Fibroblast of upper back skin (primary cell): ENCODE data around the gene PGM2L1.
"Not testable (repeated sequence)": the region's sequence is repeated elsewhere in the genome, so short reads cannot be mapped to it uniquely, and the experiment has no call there.

Experiments used
- DNase-seq: peaks from one replicate; pipeline ENCODE4 v3.0.0-alpha.2; 2013

PGM2L1 gene

DNA sequence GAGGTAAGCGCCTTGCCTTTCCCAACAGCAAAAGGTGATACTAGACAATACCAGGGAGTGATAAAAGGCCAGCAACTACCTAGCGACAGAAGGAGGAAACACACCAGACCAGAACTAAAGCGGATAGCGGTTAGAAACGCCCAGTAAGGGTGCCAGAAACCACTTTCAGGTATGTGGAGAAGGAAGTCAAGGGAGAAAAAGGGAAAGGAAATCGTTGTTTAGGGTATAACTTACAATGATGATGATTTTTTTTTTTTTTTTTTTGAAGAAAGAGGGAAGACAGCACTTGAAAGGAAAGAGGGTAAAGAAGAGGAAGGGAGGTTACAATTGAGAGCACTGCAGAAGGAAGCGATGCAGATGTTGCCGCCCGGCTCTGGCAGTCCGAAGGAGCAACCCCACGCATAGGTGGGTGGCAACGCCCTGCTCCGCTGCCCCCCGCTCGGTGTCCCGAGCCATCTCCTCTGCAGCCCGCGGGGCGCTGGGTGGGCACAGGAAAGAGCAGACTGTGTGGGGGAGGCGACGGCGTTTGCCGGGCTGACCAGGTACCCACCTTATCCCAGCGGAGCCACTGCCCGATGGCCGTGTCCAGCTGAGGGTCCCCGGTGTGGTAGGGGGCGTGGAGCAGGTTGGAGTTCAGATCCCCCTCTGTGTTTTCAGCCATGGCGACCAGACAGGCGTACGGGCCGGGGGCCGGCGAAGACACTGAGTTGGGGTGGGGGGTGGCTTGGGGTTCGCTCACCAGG lies 561 bp downstream of the PGM2L1 start:
- DNase-seq: peak; percentile 22

DNA sequence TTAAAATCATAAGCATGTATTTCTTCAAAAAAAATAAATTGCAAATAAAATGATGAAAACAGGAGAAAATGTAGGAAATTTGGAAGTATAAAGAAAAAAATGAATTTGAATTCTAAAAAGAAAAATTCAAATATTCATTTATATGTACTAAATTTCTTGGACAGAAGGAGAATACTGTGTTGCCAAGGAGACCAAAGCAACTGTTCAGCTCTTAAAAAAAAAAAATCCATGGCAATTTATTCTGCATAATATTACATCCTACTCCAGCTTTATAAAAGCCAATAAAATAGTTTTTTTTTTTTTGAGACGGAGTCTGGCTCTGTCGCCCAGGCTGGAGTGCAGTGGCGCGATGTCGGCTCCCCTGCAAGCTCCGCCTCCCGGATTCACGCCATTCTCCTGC lies 6.0 kb downstream of the PGM2L1 start:
- DNase-seq: no peak

GRCh38 chr11:74391193-74391592 lies 7.0 kb downstream of the PGM2L1 start:
- no peak for DNase-seq

GRCh38 chr11:74390697-74391096 lies 7.5 kb downstream of the PGM2L1 start:
- no peak for DNase-seq

DNA sequence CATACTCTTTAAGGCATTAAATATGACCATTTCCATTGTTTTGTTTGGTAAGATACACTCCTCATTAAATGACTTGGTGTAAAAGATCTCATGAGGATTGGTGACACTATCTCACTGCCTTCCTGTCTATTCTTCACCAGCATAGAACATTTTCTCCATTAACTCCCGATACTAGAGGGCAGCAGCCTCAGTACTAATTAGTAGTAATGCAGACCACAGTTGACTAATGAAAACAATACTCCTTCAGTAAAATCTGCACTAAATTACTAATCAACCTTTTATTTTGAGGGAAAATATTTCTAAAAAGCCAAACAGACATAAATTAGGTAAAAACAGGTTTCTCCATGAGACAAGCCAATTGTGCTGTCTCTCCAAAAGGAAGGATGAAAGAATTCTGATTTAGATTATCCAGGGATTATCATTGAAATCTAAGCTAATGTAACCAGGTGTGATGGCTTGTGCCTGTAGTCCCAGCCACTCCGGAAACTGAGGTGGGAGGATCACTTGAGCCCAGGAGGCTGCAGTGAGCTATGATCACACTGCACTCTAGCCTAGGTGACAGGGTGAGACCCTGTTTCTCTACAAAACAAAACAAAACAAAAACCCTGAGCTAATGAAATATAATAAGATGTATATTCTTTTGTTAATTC lies 9.4 kb downstream of the PGM2L1 start:
- DNase-seq: peak; percentile 57

DNA sequence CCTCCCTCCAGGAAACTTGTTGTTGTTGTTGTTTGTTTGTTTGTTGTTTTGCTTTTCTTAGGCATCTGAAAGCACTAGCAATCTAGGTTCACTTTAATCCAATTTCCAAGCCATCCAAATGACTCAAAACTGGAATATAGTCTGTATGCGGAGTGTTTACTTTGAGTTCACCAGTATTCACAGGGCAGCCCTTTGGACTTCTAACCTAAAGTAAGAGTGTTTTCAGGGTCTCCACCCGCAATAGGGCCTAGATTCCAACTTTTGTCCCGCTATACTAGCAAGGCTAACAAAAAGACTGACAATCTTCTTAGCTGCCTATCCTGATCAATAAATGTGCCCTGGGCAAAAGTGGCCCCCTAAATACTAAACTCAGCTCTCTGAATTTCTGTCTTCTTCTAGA lies 13.6 kb downstream of the PGM2L1 start:
- DNase-seq: no peak

DNA sequence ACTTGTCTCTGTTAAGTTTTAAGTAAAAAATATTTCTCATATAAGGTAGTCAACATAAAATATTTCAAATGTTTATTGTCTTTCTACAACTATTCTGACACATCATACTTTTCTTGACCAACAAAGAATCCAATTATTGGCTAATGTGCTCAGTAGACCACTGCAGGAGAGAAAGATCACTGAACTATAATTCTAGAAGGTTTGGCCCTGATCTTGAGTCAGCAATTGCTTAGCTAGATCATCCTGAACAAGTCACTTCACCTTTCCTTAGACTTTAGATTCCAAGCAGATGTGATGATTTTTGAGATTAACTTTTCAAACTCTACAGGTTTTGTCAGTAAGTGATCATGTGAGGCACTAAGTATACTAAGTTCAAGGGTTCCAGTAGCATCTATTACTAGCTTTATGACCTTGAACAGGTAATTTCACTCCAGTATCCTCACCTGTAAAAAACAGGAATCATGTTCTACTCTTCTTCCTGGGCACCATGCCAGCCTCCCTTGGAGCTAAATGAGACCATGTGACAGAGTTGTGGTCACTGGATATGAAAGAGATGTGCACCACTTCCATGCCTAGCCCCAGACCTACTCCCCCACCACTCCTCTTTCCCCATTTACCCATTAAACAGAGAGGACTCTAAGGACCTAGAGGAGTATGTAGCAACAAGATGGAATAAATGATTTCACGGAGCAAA lies 17.3 kb downstream of the PGM2L1 start:
- DNase-seq: peak; percentile 11

GRCh38 chr11:74377689-74378088 lies 20.5 kb downstream of the PGM2L1 start:
- no peak for DNase-seq

GRCh38 chr11:74373382-74373781 lies 24.9 kb downstream of the PGM2L1 start:
- DNase-seq: peak; percentile 32

- DNase-seq: peak; percentile 23
These were observed 26.8 kb downstream of the PGM2L1 start for GRCh38 chr11:74371269-74372052.

DNA sequence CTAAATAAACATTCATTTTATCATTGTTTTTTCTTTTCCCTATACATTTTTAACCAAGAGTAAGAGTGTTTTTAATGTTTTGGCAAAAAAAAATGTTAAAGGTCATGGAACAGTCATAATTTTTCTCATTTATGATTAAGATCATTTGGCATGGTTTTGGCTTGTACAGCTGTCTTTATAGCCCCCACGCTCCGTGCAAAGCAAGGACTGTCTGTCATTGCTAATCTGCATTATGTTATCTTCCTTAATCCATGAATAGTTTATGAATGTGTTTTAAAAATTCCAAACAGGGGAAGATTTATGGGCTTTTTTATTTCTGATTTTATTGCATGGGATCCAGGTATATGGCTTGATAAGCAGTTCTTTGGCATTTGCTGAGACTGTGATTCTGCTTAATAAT lies 28.1 kb downstream of the PGM2L1 start:
- DNase-seq: peak; percentile 15

DNA sequence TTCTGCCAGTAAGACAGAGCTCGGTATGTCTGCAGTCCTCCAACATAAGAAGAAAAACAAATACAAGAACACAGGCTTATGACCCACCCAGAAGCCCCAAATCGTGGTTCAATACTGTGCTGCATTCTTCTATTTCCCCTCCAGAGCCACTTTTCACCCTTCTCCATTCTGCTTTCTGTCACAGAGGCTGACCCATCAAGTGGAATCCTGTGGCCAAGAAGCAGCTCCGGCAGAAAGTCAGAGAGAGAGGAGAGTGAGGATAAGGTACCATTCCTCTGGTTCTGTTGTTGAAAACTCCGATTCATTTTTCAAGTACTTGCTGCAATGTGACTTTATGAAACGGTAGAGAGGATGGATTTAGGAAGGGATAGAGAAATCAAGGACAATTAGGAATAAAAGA lies 30.4 kb downstream of the PGM2L1 start:
- no peak for DNase-seq

- DNase-seq: peak; percentile 92
These were observed 31.7 kb downstream of the PGM2L1 start for GRCh38 chr11:74366576-74366975.

- not testable (repeated sequence) for DNase-seq
These were observed 32.4 kb downstream of the PGM2L1 start for GRCh38 chr11:74365805-74366204.

DNA sequence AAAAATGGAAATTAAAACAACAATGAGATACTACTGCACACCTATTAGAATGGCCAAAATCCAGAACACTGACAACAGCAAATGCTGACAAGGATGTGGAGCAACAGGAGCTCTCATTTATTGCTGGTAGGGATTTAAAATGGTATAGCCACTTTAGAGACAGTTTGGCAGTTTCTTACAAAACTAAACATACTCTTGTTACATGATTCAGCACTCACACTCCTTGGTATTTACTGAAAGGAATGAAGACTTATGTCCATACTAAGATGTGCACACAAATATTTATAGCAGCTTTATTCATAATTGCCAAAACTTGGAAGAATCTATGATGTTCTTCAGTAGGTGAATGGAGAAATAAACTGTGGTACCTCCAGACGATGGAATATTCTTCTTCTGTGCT lies 40.8 kb downstream of the PGM2L1 start:
- DNase-seq: no peak

DNA sequence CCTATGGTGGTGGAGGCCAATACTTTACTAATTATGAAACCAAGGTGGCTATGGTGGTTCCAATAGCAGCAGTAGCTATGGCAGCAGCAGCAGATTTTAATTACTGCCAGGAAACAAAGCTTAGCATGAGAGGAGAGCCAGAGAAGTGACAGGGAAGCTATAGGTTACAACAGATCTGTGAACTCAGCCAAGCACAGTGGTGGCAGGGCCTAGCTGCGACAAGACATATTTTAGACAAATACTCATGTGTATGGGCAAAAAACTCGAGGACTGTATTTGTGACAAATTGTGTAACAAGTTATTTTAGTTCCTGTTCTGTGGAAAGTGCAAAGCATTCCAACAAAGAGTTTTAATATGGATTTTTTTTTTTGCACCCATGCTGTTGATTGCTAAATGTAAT lies 42.6 kb downstream of the PGM2L1 start:
- no peak for DNase-seq

DNA sequence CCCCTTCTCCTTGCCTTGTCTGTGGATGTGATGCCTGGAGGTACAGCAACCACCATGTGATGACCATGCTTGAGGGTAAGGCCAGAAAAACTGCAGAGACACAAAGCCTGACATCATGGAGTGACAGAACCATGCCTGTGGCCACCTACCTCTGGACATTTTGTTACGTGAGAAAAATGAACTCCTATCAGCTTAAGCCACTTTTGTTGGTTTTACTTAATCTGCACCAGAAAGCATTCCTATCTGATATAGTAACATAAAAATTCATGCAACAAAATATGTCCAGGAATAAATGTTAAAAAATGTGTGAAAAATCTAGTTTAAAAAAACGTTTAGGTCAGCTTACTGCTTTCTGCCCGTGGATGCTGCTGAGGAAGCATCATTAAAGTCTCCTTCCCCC lies 44.2 kb downstream of the PGM2L1 start:
- DNase-seq: no peak

GRCh38 chr11:74347381-74347780 lies 50.9 kb downstream of the PGM2L1 start:
- peak; percentile 14 for DNase-seq

DNA sequence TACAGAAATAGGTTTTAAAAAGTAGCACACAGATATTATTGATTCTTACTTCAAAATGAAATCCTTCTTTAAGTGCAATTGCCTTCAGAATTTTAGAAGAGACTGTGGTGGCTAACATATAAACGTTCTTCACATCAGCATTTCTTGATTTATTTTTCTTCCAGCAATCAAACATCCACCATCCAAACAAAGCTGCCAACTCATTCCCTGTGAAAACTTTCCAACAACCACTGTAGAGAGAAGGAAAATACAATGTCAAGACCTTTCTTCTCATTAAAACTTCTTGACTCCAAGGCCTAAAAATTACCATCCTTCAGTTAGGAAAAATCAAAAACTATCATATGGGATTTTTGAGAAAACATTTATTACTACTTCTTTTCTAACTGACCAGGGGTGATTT lies 52.8 kb downstream of the PGM2L1 start:
- DNase-seq: no peak

- no peak for DNase-seq
These were observed 56.3 kb downstream of the PGM2L1 start for GRCh38 chr11:74341921-74342320.

DNA sequence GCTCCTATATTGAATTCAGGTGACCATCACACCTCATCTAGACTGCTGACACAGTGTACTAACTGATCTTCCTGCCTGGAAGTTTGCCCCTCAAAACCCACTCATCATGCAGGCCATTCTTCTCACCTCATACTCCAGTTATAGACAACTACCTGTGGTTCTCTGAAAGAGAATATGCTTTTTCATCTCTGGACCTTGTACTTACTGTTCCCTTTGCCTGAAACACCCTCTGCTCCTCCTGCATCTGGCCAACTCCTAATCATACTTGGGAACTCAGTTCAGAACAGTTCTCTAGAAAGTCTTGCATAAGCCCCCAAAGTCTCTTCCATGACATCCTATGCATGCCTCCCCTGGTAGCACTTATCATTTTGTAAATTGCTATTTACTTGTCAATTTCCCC lies 58.6 kb downstream of the PGM2L1 start:
- DNase-seq: no peak

DNA sequence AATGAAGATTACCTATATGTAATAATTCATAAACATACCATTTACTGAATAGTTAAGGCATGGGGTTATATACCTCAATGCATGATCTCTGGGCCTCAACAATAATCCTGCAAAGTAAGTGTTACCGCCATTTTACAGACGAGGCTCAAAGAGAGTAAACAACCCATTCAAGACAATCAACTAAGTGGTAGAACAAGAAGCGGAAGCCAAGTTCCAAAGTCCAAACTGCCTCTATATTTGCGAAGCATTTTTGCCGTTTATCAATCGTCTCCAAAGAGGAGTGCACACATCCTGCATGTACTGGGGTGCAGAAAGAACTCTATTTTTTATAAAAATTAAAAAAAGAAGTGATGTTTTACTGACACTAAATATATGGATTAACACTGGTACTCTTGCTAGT lies 59.3 kb downstream of the PGM2L1 start:
- DNase-seq: no peak

GRCh38 chr11:74333193-74333592 lies 65.0 kb downstream of the PGM2L1 start:
- DNase-seq: no peak
